SKM-1 (cell line): ENCODE measurements around the gene RAET1L.
"Not testable (repeated sequence)": the region's sequence is repeated elsewhere in the genome, so short reads cannot be mapped to it uniquely, and the experiment has no call there.

Experiments used
- DNase-seq: peaks from one replicate; lab custom pipeline; 2025; ENCODE audit not compliant: unreplicated experiment; lab: John Stamatoyannopoulos, UW

The RAET1L gene

DNA sequence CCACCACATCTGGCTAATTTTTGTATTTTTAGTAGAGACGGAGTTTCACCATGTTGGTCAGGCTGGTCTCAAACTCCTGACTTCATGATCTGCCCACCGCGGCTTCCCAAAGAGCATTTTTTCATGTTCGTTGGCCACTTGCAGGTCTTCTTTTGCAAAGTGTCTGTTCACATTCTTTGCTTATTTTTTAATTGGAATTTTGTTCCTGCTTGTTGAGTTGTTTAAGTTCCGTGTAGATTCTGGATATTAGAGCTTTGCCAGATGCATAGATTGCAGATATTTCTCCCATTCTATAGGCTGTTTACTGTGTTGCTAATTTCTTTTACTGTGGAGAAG lies 8.2 kb downstream of the RAET1L start:
- DNase-seq, result not testable (repeated sequence)

DNA sequence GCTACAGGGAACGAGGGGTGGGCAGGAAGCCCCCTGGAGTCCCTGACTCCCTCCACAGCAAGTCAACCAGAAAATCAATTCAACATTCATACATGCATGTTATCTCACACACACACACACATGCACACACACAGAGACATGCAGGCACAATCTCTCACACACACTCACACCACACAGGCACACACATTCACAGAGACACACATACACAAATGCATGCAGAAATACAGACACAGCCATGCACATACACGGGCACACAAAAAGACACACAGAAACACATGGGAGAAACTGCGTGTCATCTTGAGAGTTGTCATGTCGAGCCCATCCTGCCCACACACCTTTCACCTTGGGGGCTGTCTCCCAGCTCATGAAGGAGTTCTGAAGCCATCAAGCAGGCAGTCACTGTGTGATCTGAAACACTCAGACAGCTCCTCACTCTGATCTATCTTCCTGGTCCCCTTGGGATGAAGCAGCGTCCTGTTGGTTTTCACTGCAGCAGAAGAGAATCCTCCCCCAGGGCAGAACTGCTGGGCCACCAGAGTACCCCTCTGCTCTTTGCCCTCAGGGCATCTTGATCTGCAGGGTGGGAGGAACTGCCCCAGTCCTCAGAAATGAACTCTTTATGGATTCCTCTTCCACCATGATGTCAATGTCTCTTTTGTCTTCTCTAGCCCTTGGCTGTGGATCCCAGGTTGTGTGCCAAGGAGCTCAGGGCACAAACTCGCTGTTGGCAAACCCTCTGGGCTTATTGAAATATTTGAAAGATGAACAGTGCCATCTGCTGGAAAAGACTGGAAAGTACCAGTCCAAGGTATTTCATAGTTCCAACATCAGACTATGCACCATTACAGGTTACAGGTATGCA lies 8.8 kb downstream of the RAET1L start:
- DNase-seq, result peak; percentile 8

DNA sequence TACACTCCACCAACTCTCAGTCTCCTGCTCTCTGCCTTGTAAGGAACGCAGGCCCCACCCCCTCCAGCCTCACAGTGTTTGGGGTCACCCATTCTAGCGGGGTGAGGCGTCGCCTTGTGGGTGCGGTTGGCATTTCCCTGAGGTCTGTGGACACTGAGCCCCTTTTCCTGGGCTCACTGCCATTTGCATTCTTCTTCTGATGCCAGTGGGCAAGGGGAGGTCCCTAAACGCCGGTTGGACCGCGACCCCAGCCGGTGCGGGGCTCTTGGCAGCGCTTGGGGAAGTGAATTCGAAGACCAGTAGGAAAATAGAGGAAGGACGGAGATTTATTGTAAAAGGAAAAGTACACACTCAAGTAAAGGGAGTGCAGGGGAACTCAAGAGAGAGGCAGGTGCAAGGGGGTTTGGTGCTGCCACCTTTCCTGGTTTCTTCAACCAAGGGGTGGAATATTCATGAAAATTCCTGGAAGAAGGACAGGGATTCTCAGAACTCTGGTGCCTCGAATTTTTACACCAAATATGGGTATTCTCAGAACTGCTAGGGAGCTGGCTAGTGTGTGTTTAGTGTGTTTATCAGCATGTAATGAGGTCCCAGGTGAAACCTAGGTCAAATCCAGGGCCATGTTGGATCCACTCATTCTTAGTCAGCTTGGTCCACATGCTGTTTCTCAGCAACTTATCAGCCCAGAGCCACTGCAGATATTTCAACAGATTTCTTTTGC lies 9.9 kb downstream of the RAET1L start:
- not testable (repeated sequence) for DNase-seq

DNA sequence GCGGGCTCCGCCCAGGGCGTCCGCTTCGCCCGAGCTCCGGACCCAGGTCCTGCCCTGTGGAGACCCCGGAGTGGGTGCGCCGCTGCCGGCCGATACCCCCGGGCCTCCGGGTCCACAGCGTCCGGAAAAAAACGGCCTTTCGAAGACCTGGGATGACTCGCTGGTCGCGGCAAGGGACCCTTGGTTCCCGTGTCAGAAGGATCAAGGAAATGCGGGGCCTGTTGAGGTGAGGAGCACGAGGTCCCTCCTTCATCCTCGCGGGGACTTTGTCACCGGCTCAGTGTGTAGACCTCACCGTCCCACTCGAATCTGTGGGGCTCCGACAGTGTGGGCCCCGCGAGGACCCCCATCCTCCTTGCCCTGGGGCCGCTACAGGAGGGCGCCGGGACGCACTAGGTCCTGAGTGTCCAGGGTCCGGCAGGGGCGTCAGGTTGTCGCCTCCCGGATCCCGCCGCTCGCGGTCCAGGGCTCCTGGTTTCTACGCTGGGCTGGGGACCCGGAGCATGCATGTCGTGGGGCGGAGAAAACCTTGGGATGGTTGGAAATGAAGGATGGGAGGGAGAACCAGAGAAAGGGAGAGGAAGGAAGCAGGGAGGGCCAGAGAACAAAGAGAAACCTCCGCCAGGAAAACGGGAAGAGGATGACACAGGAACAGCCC lies 10.6 kb downstream of the RAET1L start:
- not testable (repeated sequence) for DNase-seq

DNA sequence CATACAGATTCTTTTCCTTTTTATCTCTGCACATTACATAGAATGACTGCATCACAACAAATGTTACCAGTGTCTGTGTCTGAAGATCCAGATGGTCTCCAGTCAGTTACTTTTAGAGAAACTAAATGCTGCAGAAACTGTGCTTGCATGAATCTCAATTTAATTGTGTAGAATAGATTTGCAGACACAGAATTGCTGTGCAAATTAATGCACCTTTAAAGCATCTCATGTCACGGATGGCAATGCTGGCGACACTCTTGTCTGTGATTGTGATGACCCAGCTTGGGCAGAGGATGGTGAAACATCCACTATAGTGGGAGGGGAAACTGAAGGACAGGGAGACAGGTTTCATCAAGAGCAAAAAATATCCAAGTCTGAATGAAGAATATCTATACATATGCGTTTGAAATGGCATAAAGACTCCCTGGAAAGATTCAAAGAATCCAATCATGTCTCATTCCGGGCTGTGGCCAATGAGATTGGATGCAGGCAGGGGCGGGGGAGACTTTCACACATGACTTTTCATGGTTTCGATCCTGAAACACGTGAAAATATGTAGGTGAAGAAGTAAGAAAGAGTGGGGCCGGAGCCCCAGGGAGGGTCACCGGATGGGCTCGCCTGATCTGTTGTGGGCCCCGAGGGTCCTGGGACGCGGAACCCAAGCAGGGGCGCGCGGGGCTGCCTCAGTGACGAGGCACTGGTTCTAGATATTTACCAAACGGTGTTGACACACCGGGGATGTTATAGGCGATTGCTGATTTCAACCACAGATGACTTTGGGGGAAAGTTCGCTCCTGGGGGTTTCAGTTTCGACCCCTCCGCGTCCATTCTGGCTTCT lies 11.3 kb downstream of the RAET1L start:
- DNase-seq, result not testable (repeated sequence)

DNA sequence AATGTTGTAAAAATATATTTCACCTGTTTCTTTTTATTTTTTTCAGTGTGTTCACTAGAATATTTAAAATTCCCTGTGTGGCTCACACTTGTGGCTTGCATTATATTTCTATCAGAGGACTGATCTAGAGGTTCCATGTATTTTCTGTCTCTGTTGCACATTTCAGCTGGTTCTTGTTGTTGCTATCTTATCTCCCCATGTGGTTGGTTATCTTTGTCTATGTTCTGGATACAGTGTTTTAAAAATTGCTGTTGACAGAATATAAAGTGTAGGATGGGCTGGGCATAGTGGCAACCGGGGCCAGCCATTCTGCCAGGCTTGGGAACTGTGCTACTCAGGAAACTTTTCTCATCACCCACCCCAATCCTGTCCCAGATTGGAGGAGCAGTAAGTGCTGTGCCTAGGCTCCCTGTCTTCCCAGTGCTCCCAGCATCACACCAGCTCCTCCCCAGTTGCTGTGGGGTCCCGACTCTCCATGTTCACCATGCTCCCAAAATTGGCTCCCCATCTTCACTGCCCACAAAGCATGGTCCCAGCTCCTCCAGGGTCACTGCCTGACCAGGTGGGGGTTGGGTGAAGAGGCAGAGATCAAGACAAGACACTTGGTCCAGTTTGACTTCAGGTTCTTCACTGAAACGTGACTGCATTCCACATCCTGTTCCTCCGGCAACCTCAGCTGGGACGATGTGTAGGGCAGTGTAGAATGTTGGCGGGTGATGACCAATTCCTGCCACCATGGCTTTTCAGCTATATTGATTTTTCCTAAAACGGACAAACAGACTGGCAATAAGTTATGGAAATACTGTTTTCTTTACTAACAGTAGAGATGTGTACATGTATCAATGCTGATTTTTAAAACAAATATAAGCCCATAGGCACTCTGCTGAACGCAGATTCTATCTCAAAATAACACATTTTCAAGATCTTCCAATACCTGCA lies 12.2 kb downstream of the RAET1L start:
- not testable (repeated sequence) for DNase-seq

DNA sequence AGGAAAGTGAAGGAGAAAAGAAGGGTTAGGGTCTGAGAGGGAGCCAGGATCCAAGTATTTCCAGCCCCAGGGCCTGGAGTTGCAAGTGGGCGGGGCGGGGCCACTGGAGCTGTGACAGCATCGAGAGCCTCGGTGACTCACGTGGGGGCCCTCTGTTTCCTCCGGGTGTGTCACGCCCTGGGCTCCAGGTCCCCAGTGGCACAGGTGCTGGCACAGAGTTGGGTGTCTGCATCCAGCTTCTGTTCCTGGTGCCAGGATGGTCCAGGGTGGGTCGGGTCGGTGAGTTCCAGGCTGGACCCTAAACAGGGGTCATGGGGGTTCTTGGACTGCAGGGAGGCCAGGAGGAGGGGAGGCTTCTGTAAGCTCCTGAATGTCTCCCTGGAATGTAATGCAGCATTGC lies 16.7 kb downstream of the RAET1L start:
- DNase-seq, result no peak

DNA sequence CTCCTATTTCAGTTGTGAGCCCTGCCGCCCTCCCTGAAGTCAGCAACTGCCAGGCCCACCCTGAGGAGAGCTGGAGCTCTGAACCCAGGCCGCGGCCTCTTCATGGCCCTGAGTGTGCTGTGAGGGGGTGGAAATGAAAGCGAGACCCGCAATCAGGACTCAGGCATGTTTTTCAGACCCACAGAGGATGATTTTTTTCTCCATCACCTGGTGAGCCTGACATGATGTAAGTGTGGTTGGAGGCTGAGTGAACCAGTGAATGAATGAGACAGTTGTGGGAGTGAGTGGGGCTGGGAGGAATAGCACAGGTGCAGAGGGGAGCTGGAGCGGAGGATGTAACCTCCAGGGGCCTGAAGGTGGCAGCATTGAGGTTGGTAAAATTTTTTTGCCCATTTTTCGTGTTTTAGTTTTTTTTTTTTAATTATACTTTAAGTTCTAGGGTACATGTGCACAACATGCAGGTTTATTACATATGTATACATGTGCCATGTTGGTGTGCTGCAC lies 18.3 kb downstream of the RAET1L start:
- no peak for DNase-seq

DNA sequence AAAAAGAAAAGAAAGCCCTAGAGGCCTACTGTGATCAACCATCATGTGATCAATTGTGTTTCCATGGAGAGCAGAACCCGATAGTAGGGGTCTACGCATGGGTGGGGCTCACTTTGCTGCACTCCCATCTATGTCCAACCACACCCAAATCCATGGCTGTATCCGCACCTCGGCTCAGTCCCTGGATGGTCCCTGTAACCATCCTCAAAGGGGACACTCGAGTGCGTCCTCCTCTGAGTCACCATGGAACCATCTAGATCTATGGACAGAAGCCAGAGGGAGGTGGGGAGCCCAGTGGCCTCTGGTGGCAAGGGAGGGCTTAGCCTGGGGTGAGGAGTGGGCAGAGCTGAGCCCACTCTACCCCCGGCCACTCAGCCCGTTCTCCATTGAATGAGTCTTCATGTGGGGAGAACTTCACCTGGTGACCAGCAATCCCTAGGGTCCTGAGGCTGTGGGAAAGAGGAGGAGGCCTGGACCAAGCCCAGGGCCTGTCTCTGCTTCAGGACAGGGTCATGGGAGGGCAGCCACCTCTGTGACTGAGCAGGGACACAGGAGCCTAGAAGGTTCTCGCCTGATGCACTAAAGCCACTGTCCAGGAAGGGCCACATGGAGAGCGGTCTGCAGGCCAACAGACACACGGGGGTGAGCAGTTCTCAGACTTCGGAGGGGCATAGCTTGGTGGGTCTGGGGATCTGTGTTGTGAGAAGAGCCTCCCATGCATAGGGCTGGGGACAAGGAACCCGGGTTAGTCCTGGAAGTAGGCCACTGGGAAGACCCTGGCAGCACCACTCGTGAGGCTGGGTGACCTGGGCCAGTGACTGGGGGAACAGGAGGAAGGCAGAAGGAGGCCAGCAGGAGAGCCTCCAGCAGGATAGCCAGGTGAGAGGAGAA lies 19.3 kb downstream of the RAET1L start:
- DNase-seq, result no peak

DNA sequence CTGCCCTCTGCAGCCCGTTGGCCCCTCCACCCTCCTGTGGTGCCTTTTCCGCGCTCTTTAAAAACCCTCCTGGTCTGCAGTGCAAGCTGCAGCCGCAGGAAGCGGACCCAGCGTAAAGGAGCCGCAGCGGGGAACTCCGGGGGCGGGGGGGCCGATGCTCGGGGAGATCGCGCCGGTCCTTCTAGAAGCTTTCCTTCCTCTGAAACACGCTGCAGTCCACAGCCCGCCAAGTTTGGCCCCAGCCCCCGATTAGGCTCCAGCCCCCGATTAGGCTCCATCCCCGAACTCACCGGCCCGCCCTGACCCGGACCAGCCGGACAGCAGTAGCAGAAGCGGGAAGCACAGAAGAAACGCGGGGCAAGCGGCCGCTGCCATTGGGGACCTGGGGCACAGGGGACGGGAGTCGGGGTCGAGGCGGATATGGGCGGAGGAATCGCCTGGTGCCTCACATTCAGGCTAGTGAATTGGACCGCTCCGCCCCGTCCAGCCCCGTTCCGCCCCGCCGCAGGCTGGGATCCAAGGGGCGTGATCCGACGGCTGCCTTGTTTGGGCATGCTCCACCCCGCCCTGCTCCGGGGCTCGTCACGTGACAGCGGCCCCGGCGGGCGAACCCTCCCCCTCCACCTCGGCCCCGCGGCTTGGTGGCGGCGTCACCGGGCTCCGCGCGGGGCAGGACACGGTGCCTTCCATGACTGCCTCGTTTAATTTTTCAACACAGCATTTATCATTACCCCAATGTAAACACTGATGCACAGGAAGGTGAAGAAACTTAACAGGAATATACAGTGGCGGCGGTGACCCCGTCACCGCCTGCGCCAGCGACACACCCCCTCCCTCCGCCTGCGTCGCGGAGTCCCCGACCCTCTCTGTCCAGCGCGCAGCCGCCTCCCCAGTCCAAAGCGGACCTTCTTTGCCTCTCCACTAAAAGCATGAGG lies 20.3 kb downstream of the RAET1L start:
- peak; percentile 17 for DNase-seq

DNA sequence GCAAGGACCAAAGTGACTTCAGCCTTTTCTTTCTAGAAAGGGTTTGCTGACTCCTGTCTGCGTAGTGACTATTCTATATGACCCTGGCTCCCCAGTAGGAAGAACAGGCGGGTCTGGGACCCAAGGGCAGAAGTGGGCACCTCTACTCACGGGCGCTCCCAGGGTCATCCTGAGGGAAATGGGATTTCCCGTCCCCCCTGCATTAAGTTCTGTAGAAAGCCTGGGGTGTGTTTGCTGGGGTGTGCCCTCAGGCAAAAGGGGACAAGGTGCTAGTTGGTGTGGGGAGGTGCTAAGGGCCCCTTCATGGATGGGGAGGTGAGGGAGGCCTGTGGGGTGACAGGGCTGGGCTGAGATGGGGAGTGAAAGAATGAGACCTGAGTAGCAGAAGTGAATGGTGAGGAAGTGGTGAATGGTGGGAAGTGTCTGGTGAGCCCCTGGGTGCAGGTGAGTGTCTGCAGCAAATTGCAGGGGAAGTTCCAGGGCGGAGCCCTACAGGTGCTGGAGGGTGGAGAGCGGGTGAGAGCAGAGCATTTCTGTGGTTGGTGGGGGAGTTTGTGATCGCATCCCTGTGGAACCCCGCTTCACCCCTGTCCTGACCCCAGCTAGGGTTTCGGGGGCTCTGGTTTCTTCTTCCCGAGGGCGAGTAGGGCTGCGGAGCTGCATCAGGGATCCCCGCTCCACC lies 21.1 kb downstream of the RAET1L start:
- no peak for DNase-seq

DNA sequence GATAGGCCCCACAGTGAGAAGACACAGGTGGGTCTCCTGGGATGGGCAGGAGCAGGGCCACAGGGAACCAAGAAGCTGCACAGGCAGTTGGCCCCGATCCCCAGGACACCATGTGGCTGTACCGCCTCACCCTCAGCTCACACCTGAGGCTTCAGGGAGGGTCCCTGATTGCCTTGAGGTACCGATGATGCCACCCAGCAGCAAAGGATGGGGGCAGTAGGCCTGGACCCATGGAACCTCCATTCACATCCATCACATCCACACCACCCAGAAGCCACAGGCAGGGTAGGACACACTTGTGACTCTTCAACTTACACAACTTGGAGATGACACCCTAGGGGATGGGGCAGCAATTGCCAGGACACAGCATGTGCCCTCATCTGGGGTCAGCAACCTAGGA lies 21.7 kb downstream of the RAET1L start:
- DNase-seq, result not testable (repeated sequence)

DNA sequence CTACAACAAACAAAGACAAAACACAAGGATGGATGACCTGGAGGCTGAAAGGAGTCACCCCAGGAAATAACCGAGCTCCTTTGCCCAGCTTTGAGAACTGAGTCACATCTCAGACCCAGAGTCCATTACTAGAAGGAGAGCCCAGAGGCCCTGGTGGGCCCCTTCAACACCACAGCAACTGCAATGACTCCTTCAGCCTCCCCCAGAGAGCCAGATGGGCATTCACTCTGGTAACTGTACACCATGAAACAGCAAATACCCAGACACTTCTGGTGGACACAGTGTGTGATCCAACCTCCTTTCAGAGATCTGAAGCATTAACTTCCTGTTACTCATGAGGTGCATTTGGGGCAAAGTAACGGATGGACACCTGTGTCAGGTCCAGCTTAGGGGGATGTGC lies 22.6 kb downstream of the RAET1L start:
- DNase-seq, result no peak

DNA sequence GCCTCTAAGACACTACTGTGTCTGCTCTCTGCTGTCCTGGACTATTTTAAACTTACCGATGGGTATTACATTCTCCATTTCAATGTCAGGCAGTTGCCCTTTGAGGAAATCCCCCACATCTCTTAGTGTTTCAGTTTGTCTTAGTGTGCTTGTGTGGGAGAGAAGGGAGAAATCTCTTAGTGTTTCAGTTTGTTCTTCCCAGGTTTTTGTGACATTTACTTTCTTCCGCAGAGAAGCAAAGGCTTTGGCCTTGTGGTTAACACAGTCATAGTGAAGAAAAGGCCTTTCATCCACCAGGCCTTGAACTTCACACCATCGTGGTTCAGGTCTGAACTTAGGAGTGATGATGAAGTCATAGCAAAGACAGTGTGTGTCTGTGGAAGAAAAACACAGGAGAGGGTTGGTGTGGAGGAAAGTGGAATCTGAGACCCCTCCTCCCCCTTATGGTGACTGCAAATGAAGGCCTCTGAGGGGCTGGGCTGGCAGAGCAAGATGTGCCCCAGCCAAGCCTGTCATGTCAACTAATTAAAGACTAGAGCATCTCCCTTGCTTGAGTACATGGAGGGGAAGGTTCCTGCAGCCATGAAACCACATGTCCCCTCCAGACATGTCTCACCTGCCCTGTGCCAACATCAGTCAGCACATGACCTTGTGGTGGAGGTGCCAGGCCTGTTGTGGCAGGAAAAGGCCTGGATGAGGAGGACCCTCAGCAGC lies 23.9 kb downstream of the RAET1L start:
- no peak for DNase-seq

DNA sequence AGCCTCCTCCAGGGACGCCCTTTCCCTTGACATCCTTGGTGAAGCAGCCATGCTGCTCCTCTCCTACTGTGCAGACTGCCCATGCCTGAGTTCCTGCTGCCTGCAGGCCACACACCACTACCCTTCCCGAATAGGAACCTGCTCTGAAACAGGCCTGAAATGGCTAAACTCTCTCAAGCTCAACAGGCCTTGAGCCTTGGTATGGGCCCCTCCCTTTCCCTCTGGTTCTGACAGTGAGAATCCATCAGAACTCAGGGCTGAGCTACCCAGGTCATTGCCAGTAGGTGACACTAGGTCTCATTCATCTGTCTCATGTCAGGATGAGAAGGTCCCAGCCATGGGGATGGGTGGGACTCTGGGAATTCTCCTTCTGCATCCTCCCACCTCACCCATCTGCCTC lies 25.7 kb downstream of the RAET1L start:
- DNase-seq, result no peak

DNA sequence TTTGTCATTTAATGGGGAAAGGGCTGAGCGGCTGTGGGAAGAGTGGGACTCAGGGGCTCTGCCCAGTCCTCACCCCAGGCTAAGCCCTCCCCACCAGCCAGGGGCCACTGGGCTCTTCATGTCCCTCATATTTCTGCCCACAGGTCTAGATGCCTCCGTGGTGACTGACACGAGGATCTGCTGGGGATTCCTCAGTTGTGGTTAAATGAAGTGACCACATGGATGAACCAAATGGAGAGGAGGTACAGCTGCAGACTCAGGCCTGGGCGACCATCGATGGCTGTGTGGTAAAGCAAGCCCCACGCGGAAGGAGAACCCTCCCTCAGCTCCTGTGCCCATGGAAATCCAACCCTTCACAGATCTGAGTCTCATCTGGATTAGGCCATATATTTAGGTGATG lies 29.4 kb downstream of the RAET1L start:
- DNase-seq, result no peak
